Stomach (tissue), 4 donors: Measurements from ENCODE around the gene HORMAD2.

Experiments
- EP300 ChIP-seq: sonication (generic); formaldehyde crosslinking; IDR thresholded peaks from one replicate; pipeline ENCODE4 v1.6.1; 2017; ENCODE audit warnings: antibody characterized with exemption
- POLR2AphosphoS5 ChIP-seq, 3 donors: sonication (generic); formaldehyde crosslinking; IDR thresholded peaks; one replicate each; pipeline ENCODE4 v1.6.1; 2016; ENCODE audit warnings: antibody characterized with exemption in 3 of 3
- TF ChIP-seq, protein P1 (sequence below), 7 experiments: fragments of 450-650 bp in 4 of 7; fragments of 200-600 bp in 3 of 7; sonication (generic) in 3 of 7; IDR thresholded peaks; one replicate each; pipeline ENCODE4 v1.5.1; 2016 to 2019; ENCODE audit warnings: antibody characterized with exemption in 7 of 7, control low read depth in 2 of 7, mild to moderate bottlenecking in 1 of 7

DNA sequence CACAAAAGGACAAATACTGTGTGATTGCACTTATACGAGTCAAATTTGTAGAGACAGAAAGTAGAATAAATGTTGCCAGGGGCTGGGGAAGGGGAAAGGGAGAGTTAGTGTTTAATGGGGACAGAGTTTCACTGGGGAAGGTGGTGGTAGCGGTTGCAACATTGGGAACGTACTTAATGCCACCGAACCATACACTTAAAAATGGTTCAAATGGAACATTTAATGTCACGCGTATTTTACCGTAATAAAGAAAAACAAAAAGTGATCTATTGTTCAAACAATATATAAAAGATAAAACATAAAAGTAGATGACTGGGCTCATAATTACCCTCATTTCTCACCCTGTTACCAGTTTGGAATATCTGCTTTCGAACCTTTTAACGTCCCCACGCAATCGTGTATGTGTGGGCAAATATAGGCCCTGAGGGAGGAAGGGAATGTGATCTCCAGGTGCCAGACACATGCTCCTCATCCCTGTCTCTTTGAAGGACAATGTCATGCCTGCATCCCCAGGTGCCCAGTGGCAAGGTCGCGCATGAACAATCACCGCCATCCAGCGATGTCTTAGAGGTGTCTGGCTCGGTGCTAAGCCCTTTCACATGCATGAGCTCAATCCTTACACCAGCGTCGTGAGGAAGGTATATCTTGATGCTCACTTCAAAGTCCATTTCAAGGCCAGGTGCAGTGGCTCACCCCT is 131.0 kb downstream of the HORMAD2 start:
- TF ChIP-seq, protein P1, sequence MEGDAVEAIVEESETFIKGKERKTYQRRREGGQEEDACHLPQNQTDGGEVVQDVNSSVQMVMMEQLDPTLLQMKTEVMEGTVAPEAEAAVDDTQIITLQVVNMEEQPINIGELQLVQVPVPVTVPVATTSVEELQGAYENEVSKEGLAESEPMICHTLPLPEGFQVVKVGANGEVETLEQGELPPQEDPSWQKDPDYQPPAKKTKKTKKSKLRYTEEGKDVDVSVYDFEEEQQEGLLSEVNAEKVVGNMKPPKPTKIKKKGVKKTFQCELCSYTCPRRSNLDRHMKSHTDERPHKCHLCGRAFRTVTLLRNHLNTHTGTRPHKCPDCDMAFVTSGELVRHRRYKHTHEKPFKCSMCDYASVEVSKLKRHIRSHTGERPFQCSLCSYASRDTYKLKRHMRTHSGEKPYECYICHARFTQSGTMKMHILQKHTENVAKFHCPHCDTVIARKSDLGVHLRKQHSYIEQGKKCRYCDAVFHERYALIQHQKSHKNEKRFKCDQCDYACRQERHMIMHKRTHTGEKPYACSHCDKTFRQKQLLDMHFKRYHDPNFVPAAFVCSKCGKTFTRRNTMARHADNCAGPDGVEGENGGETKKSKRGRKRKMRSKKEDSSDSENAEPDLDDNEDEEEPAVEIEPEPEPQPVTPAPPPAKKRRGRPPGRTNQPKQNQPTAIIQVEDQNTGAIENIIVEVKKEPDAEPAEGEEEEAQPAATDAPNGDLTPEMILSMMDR (IDR thresholded peaks at IDR 0.05): no peak
- no peak for TF ChIP-seq EP300
- no peak for TF ChIP-seq POLR2AphosphoS5 (IDR thresholded peaks at IDR 0.05)
